Uterus (tissue), 4 donors: ENCODE measurements around the gene INAVA. TPM values are rescaled to one million over a fixed set of nuclear protein-coding genes. Genes with fewer than 3 reads are reported as not detected.

Experiments used
- DNase-seq, 2 donors: peaks; one replicate each; pipeline ENCODE4 v3.0.0-alpha.2; 2019 to 2020
- H3K27ac ChIP-seq, 2 donors: fragments of 200-600 bp; sonication (generic); 1 replicate in 1 of 2; 2 replicates in 1 of 2; pipeline ENCODE4 v1.5.1; 2016 to 2018
- H3K27me3 ChIP-seq, 2 donors: fragments of 200-600 bp; sonication (generic); one replicate each; pipeline ENCODE4 v1.5.1; 2018 to 2019; ENCODE audit warnings: control low read depth in 1 of 2
- H3K36me3 ChIP-seq, 2 donors: fragments of 200-600 bp; sonication (generic); one replicate each; pipeline ENCODE4 v1.5.1; 2019; ENCODE audit warnings: control low read depth in 1 of 2
- H3K4me1 ChIP-seq, 2 donors: fragments of 200-600 bp; sonication (generic); one replicate each; pipeline ENCODE4 v1.5.1; 2018 to 2019; ENCODE audit warnings: control low read depth in 1 of 2
- H3K4me3 ChIP-seq, 2 donors: fragments of 200-600 bp; sonication (generic); 1 replicate in 1 of 2; 2 replicates in 1 of 2; pipeline ENCODE4 v1.5.1; 2018 to 2019; ENCODE audit warnings: mild to moderate bottlenecking in 1 of 2
- H3K9me3 ChIP-seq, 2 donors: fragments of 200-600 bp; sonication (generic); one replicate each; pipeline ENCODE4 v1.5.1; 2019; ENCODE audit warnings: control low read depth in 1 of 2
- POLR2A ChIP-seq, 2 donors: fragments of 450-650 bp; IDR thresholded peaks; one replicate each; pipeline ENCODE4 v1.6.1; 2016; ENCODE audit warnings: antibody characterized with exemption in 2 of 2, mild to moderate bottlenecking in 1 of 2, moderate library complexity in 1 of 2
- intact Hi-C: fragments of 100-400 bp; cut with DNase I; formaldehyde crosslinking; loops from one replicate; pipeline ENCODE4 v1.15.1; 2023; ENCODE audit warnings: low total_unique reads
- total RNA-seq, 4 donors: library from RNA; depleted of rRNA in 3 of 4; stranded (reverse); fragments of >200 nt in 3 of 4; gene quantifications; one replicate each; pipeline versions ENCODE4 v1.1.0 to v1.2.4, GENCODE V29; 2014 to 2023
- TF ChIP-seq, protein P1 (sequence below), 4 experiments: fragments of 200-600 bp in 2 of 4; fragments of 450-650 bp in 2 of 4; sonication (generic) in 2 of 4; IDR thresholded peaks; one replicate each; pipeline ENCODE4 v1.5.1; 2016 to 2019; ENCODE audit warnings: antibody characterized with exemption in 4 of 4, mild to moderate bottlenecking in 2 of 4, moderate library complexity in 1 of 4
- donor health status: DM: yes; HTN: yes; CAD: no.

The INAVA gene
- total RNA-seq, 4 donors from 2014 or later = 0.59 to 8.5 (median 1.5) TPM; not detected in 1

DNA sequence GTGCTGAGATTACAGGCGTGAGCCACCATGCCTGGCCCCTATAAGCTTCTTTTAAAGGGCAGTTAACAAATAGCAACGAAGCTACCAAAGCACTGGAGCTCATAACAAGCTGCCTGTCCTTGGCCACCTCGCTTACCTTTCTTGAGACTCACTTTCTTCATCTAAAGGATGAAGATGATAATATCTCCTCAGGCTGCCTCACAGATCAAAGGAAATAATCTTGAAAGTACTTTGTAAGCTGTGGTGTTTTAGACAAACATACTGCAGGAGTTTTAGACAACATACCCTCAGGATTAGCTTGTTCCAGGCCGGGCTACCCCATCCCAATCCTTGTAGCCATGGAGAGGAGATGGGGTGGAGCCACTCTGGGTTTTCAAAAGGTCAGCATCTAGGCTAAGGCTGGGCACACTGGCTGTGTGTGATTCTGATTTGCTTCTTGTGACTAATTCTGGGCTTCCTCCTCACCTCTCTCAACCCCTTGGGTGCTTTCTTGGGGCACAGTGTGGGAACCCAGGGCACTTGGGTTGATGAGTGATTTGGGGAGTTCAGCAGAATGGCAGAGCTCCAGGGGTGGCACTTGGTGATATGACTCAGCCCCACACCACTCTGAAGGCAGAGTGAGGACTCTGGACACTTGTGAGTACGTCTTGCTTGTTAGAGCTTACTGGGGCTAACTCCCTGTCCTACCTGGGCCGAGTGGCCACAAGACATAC, 16.7 kb upstream of the INAVA start:
- H3K9me3 ChIP-seq = no peaks in the 10 kb centered on the region
- TF ChIP-seq, protein P1, sequence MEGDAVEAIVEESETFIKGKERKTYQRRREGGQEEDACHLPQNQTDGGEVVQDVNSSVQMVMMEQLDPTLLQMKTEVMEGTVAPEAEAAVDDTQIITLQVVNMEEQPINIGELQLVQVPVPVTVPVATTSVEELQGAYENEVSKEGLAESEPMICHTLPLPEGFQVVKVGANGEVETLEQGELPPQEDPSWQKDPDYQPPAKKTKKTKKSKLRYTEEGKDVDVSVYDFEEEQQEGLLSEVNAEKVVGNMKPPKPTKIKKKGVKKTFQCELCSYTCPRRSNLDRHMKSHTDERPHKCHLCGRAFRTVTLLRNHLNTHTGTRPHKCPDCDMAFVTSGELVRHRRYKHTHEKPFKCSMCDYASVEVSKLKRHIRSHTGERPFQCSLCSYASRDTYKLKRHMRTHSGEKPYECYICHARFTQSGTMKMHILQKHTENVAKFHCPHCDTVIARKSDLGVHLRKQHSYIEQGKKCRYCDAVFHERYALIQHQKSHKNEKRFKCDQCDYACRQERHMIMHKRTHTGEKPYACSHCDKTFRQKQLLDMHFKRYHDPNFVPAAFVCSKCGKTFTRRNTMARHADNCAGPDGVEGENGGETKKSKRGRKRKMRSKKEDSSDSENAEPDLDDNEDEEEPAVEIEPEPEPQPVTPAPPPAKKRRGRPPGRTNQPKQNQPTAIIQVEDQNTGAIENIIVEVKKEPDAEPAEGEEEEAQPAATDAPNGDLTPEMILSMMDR (IDR thresholded peaks at IDR 0.05) = no peak
- TF ChIP-seq POLR2A (IDR thresholded peaks at IDR 0.05) = no peak
- H3K27me3 ChIP-seq = peaks cover 0 to 4% of the 10 kb centered on the region in 2 donors
- no peak overlapping the region for H3K4me3 ChIP-seq
- intact Hi-C loops = no loop called here
- H3K4me1 ChIP-seq = peaks cover 0 to 6% of the 10 kb centered on the region in 2 donors
- H3K36me3 ChIP-seq = no peaks in the 10 kb centered on the region
- DNase-seq = no peak
- H3K27ac ChIP-seq = no peak overlapping the region

DNA sequence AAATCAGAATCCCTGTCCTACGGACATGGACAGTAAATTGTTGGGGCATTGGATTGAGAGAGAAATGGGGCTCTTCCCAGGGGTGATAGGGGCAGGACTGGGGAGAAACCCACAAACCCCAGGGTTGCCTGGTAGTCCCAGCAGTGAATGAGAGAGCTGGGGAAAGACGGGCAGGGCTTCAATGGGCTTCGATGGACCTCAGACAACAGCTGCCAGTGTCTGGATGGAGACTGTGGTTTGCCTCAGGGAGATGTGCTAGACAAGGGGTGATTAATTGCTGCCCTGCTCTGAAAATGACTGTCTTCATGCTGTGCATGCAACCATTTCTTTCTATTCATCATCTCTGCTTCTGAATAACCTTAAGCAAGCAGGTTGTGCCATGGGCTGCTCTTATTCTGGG, 14.5 kb upstream of the INAVA start:
- H3K27me3 ChIP-seq = no peaks in the 10 kb centered on the region
- no peak for TF ChIP-seq POLR2A (IDR thresholded peaks at IDR 0.05)
- TF ChIP-seq, protein P1 (IDR thresholded peaks at IDR 0.05) = no peak
- DNase-seq = no peak
- no peaks in the 10 kb centered on the region for H3K36me3 ChIP-seq
- no peaks in the 10 kb centered on the region for H3K9me3 ChIP-seq
- H3K27ac ChIP-seq = no peak overlapping the region
- H3K4me3 ChIP-seq = no peak overlapping the region
- intact Hi-C loops = no loop called here
- H3K4me1 ChIP-seq = no peaks in the 10 kb centered on the region

DNA sequence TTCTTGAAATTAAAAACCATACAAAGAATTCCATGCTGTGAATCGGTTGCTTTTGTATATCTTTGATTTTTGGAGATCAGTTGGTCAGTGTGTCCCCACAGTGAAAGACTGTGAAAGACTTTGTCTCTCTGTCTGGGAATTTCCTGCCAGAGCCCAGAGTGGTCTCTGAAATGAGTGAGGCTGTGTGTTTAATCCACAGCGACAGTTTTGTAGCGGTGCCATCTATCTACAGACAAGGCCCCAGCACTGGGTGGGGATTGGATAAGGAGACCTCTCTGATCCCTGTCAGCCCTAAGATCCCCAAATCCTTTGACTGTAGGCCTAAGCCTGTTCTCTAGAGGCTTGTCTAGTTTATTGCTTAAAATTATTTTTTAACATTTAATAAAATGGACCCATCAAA, 11.6 kb upstream of the INAVA start:
- intact Hi-C loops = no loop called here
- H3K9me3 ChIP-seq = no peaks in the 10 kb centered on the region
- no peak overlapping the region for H3K27ac ChIP-seq
- H3K4me1 ChIP-seq = no peaks in the 10 kb centered on the region
- DNase-seq = no peak
- H3K36me3 ChIP-seq = no peaks in the 10 kb centered on the region
- no peaks in the 10 kb centered on the region for H3K27me3 ChIP-seq
- H3K4me3 ChIP-seq = no peak overlapping the region
- TF ChIP-seq, protein P1 (IDR thresholded peaks at IDR 0.05) = no peak
- no peak for TF ChIP-seq POLR2A (IDR thresholded peaks at IDR 0.05)

DNA sequence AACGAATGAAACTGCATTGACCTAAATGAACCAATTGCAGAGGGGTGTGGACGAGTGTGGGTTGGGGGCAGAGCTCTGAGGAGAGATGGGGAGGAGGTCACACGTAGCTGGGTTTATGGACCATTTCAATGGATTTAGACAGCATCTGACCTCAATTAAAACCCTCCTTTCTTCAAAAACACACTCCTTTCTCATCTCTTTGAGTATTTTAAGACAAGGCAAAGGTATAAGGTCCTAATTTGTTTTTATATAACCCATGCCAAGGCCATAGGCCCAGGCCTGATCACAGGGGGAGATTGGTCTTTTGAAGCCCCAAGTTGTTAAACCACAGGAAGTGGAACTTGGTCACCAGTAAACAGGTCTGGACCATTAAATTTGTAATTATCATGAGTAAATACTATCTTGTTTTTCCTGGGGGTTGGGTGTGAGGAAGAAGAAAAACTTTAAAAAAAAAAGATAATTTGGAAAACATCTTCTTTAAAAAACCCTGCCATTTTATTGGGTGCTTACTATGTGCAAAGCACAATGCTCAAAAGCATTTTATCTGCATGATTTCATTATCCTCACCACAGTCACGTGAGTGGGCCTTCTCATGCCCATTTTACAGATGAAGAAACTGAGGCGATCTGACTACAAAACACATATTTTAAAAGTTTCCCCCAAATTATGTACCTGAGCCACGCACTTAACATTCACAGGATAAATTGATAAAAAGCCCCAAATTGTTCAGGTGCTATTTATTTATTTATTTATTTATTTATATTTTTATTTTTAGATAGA, 8.9 kb upstream of the INAVA start:
- Histone ChIP-seq H3K4me3 (no peak overlapping the region), H3K27ac (no peak overlapping the region), H3K36me3 (no peaks in the 10 kb centered on the region), H3K27me3 (peaks cover under 1 to 9% of the 10 kb centered on the region in 2 donors), H3K4me1 (no peaks in the 10 kb centered on the region), H3K9me3 (no peaks in the 10 kb centered on the region)
- TF ChIP-seq, protein P1 (IDR thresholded peaks at IDR 0.05) = no peak
- TF ChIP-seq POLR2A (IDR thresholded peaks at IDR 0.05) = no peak
- DNase-seq = no peak
- intact Hi-C loops = no loop called here

DNA sequence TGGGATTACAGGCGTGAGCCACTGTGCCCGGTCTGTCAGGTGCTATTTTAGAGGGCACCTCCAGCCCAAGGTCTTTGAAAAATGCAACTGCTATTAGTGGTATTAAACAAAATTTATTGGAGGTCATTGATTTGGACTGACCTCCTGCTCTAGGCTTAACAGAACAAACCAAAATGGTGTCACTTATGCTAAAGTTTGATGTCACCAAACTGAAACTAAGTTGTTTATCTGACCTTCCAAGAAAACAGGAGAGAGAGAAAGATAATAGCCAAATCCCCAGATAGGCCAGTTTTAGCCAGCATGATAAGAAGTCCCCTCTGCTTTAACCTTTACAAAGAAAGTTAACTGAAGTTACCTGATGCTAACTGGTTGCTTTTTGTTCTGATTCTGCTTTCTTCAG, 8.1 kb upstream of the INAVA start:
- Histone ChIP-seq H3K36me3 (no peaks in the 10 kb centered on the region), H3K4me3 (no peak overlapping the region), H3K27ac (no peak overlapping the region), H3K9me3 (no peaks in the 10 kb centered on the region), H3K4me1 (peaks cover 0 to 5% of the 10 kb centered on the region in 2 donors), H3K27me3 (peaks cover 8 to 9% of the 10 kb centered on the region in 2 donors)
- TF ChIP-seq, protein P1 (IDR thresholded peaks at IDR 0.05) = no peak
- no peak for TF ChIP-seq POLR2A (IDR thresholded peaks at IDR 0.05)
- intact Hi-C loops = no loop called here
- no peak for DNase-seq
